Measurements from ENCODE around the gene KATNAL1. TPM values are rescaled to one million over a fixed set of nuclear protein-coding genes. Genes with fewer than 3 reads are reported as not detected.
"Not testable (repeated sequence)": the region's sequence is repeated elsewhere in the genome, so short reads cannot be mapped to it uniquely, and the experiment has no call there.

The KATNAL1 gene
- total RNA-seq, 1 donor = 7.0 TPM

- no peaks in the 10 kb centered on the region for H3K4me1 ChIP-seq (ENCODE audit: insufficient read depth, low read length)
- H3K9me3 ChIP-seq (ENCODE audit: low read depth, low read length) = no peaks in the 10 kb centered on the region
- no peak overlapping the region for H3K4me3 ChIP-seq (ENCODE audit: low read length)
- H3K27me3 ChIP-seq (ENCODE audit: insufficient read depth, low read length) = no peaks in the 10 kb centered on the region
Observed at GRCh38 chr13:30179597-30180276, 127.6 kb downstream of the KATNAL1 start.

DNA sequence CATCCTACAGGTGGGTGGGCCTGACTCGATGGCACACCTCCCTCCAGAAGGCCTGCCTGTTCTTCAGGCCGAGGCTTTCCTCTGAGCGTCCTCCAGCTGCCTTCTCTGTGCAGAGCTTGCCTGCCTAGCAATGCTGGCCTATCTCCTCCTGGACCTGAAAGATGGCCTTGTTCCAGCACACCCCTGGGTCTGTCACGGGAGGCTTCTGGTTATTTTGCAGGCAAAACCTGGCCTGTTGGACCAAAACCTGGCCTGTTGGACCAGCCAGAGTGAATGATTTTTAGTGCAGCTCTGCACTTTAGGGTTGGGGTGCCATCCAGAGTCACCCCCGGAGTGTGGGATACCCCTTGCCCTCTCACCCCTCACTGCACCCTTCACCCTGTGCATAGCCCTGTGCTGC is 128.4 kb downstream of the KATNAL1 start:
- Histone ChIP-seq H3K4me1 (ENCODE audit: insufficient read depth, low read length) (no peaks in the 10 kb centered on the region), H3K9me3 (ENCODE audit: low read depth, low read length) (no peaks in the 10 kb centered on the region), H3K4me3 (ENCODE audit: low read length) (no peak overlapping the region), H3K27me3 (ENCODE audit: insufficient read depth, low read length) (no peaks in the 10 kb centered on the region)

GRCh38 chr13:30175166-30175565 is 132.2 kb downstream of the KATNAL1 start:
- Histone ChIP-seq H3K4me3 (ENCODE audit: low read length) (no peak overlapping the region), H3K9me3 (ENCODE audit: low read depth, low read length) (no peaks in the 10 kb centered on the region), H3K4me1 (ENCODE audit: insufficient read depth, low read length) (no peaks in the 10 kb centered on the region), H3K27me3 (ENCODE audit: insufficient read depth, low read length) (no peaks in the 10 kb centered on the region)

DNA sequence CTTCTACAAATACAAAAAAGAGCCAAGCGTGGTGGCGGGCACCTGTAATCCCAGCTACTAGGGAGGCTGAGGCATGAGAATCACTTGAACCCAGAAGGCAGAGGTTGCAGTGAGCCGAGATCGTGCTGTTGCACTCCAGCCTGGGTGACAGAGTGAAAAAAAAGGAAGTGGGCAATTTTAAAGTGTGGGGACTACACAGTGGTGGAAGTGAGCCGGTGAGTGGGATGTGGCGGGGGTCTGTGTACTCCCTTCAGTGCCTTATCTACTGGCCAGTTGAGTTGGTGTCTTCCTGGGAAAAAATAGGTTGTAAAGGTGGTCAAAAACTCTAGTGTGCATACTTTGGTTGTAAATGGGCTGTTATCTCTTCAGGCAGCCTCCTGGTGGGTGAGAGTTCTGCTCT is 133.1 kb downstream of the KATNAL1 start:
- not testable (repeated sequence) for H3K27me3 ChIP-seq (ENCODE audit: insufficient read depth, low read length); H3K4me1 ChIP-seq (ENCODE audit: insufficient read depth, low read length); H3K4me3 ChIP-seq (ENCODE audit: low read length); H3K9me3 ChIP-seq (ENCODE audit: low read depth, low read length)

- no peaks in the 10 kb centered on the region for H3K9me3 ChIP-seq (ENCODE audit: low read depth, low read length)
- H3K4me3 ChIP-seq (ENCODE audit: low read length) = no peak overlapping the region
- no peaks in the 10 kb centered on the region for H3K27me3 ChIP-seq (ENCODE audit: insufficient read depth, low read length)
- peaks cover 5% of the 10 kb centered on the region for H3K4me1 ChIP-seq (ENCODE audit: insufficient read depth, low read length)
Observed at GRCh38 chr13:30173303-30173610, 134.1 kb downstream of the KATNAL1 start.

DNA sequence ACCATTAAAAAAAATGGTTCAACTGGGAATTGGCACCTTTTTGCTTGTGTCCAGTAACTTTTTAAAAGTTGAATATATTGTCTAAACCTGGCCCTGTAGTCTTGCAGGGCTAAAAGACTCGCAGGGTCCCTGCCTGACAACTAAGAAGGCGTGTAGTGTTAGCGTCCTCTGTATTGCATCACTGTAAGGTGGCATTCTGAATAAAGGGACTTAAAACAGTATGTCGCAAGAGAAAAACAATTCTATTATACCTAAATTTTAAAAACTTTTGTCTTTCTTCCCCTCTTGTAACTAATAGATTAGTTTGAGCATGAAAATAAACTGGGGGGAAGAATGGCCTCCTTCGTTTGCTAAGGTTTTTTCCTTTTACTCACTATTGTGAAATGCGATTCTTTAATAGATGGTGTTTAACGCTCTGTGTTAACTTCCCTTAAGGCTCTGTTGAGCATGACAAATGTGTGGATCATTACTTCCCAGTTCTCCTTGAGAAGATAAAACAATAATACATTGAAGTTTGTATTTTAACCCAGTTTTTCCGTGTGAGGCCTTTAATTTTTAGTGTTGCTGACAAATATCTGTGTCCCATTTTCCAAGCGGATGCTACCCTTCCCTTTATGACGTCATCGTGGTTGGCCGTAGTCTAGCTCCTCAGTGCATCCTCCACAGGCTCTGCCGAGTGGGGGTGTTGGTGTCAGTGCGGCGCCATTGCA is 134.6 kb downstream of the KATNAL1 start:
- Histone ChIP-seq H3K9me3 (ENCODE audit: low read depth, low read length) (no peaks in the 10 kb centered on the region), H3K4me3 (ENCODE audit: low read length) (no peak overlapping the region), H3K27me3 (ENCODE audit: insufficient read depth, low read length) (no peaks in the 10 kb centered on the region), H3K4me1 (ENCODE audit: insufficient read depth, low read length) (peaks cover 5% of the 10 kb centered on the region)

GRCh38 chr13:30170569-30170968 is 136.8 kb downstream of the KATNAL1 start:
- Histone ChIP-seq H3K27me3 (ENCODE audit: insufficient read depth, low read length) (no peaks in the 10 kb centered on the region), H3K4me3 (ENCODE audit: low read length) (no peak overlapping the region), H3K4me1 (ENCODE audit: insufficient read depth, low read length) (peaks cover 5% of the 10 kb centered on the region), H3K9me3 (ENCODE audit: low read depth, low read length) (no peaks in the 10 kb centered on the region)

GRCh38 chr13:30169442-30169841 is 137.9 kb downstream of the KATNAL1 start:
- Histone ChIP-seq H3K27me3 (ENCODE audit: insufficient read depth, low read length) (no peaks in the 10 kb centered on the region), H3K4me1 (ENCODE audit: insufficient read depth, low read length) (peaks cover 5% of the 10 kb centered on the region), H3K4me3 (ENCODE audit: low read length) (no peak overlapping the region), H3K9me3 (ENCODE audit: low read depth, low read length) (no peaks in the 10 kb centered on the region)

- Histone ChIP-seq H3K4me3 (ENCODE audit: low read length) (no peak overlapping the region), H3K4me1 (ENCODE audit: insufficient read depth, low read length) (peaks cover 5% of the 10 kb centered on the region), H3K9me3 (ENCODE audit: low read depth, low read length) (no peaks in the 10 kb centered on the region), H3K27me3 (ENCODE audit: insufficient read depth, low read length) (no peaks in the 10 kb centered on the region)
Observed at GRCh38 chr13:30165796-30166195, 141.6 kb downstream of the KATNAL1 start.

DNA sequence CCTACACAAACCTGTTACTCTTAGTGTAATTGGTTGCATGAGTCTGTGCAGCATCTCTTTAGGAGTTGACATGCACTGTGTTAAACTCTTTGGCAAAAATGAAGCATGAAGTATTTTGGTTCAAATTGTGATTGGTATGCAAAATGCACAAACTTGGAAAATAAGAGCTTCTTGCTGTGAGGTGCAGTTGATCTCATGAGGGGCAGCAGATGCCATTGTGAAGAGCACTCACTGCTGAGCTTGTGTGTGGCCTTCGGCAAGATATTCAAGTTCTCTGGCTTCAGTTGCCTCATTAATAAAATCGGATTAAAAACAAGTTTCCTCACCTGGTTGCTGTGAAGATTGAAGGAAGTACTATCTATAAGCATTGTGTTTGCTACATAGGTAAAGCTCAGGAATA is 142.3 kb downstream of the KATNAL1 start:
- Histone ChIP-seq H3K9me3 (ENCODE audit: low read depth, low read length) (no peaks in the 10 kb centered on the region), H3K4me3 (ENCODE audit: low read length) (no peak overlapping the region), H3K4me1 (ENCODE audit: insufficient read depth, low read length) (peaks cover 5% of the 10 kb centered on the region), H3K27me3 (ENCODE audit: insufficient read depth, low read length) (no peaks in the 10 kb centered on the region)

DNA sequence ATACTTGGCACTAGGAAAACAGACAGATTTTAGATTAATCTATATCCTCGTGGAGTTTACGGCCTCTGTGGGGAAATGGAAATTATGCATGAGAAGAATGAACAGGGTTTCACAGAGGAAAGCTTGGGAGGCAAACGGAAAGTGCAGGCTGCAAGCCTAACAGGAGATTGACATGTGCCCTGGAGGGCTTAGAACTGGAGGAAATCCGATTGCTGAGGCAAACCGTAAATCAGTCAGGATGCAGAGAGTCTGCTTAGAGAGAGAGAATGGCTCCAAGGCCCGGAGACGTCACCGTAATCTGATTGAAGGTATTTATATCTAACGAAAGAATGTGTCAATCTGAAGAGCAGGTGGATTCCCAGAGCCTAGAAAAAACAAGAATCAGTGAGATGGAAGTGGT is 143.2 kb downstream of the KATNAL1 start:
- H3K9me3 ChIP-seq (ENCODE audit: low read depth, low read length) = no peaks in the 10 kb centered on the region
- H3K4me1 ChIP-seq (ENCODE audit: insufficient read depth, low read length) = no peaks in the 10 kb centered on the region
- H3K4me3 ChIP-seq (ENCODE audit: low read length) = no peak overlapping the region
- no peaks in the 10 kb centered on the region for H3K27me3 ChIP-seq (ENCODE audit: insufficient read depth, low read length)

DNA sequence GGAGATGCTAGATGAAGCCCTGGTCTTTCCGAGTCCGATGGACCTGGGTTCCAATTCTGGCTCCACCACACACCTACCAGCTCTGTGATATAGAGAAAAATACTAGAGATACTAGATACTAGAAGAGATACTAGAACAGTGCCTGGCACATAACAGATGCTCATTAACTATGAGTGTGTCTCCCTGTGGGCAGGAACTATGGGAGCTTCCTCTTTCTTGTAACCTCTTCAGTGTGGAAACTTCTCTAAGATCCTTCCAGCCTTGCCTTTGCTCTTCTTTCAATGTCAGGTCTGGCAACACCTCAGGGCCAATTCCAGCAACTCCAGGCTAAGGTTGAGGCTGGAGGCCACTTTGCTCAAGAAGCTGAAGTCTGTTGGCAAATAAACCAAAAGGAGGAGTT is 143.9 kb downstream of the KATNAL1 start:
- Histone ChIP-seq H3K9me3 (ENCODE audit: low read depth, low read length) (no peaks in the 10 kb centered on the region), H3K27me3 (ENCODE audit: insufficient read depth, low read length) (no peaks in the 10 kb centered on the region), H3K4me3 (ENCODE audit: low read length) (no peak overlapping the region), H3K4me1 (ENCODE audit: insufficient read depth, low read length) (peaks cover 5% of the 10 kb centered on the region)

DNA sequence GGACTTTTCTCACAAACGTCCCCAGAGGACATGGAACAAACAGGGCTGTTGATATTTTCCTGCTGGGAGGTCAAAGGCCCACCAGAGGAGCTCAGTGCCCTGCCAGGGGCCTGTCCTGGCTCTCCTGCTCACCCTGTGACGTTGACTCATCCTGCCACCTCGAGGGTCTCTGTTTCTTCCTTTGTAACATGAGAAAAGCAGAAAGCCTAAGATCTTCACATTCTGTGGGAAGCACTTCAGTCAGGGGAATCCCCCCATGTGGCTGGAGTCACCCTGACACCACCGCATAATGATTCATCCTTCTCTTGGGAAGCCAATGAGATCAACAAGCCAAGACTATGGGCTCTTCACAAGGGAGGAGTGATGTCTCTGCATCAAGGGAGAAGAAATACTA is 147.9 kb downstream of the KATNAL1 start:
- H3K4me3 ChIP-seq (ENCODE audit: low read length) = no peak overlapping the region

GRCh38 chr13:30158774-30159445 is 148.4 kb downstream of the KATNAL1 start:
- no peaks in the 10 kb centered on the region for H3K27me3 ChIP-seq (ENCODE audit: insufficient read depth, low read length)
- H3K9me3 ChIP-seq (ENCODE audit: low read depth, low read length) = no peaks in the 10 kb centered on the region
- peaks cover 14% of the 10 kb centered on the region for H3K4me1 ChIP-seq (ENCODE audit: insufficient read depth, low read length)
- H3K4me3 ChIP-seq (ENCODE audit: low read length) = no peak overlapping the region

More for the DNA sequence above, 147.9 kb downstream of the KATNAL1 start:
- H3K4me1 ChIP-seq (ENCODE audit: insufficient read depth, low read length) = peaks cover 14% of the 10 kb centered on the region
- H3K9me3 ChIP-seq (ENCODE audit: low read depth, low read length) = no peaks in the 10 kb centered on the region
- no peaks in the 10 kb centered on the region for H3K27me3 ChIP-seq (ENCODE audit: insufficient read depth, low read length)

GRCh38 chr13:30157616-30157993 is 149.7 kb downstream of the KATNAL1 start:
- Histone ChIP-seq H3K27me3 (ENCODE audit: insufficient read depth, low read length) (no peaks in the 10 kb centered on the region), H3K9me3 (ENCODE audit: low read depth, low read length) (no peaks in the 10 kb centered on the region), H3K4me3 (ENCODE audit: low read length) (no peak overlapping the region), H3K4me1 (ENCODE audit: insufficient read depth, low read length) (peaks cover 19% of the 10 kb centered on the region)
